ELR (cell line): ENCODE measurements around the gene CLCNKB.
"Not testable (repeated sequence)": the region's sequence is repeated elsewhere in the genome, so short reads cannot be mapped to it uniquely, and the experiment has no call there.

Experiments
- DNase-seq: peaks from one replicate; pipeline ENCODE4 v3.0.0-alpha.2; 2015; ENCODE audit warnings: low read depth

The CLCNKB gene

DNA sequence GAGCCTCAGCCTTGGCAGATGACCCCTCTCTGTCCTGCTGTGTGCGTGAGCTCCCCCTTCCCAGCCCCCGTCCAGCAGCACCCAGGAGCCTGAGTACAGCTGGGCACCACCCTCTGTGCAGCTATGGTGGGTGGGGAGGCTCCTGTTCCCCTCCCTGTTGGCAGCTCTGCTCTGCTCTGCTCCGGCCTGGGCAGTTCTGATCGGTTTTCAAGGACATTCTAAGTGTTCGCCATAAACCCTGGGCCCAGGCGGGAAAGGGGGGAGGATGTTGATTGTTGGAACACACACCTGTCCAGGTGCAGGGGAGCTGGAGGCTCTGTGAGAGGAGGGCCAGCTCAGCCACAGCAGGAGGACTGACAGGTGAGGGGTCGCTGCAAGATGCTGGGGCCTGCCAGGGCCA lies at the start of gene CLCNKB:
Gene CLCNKB, plus strand, starts transcription at position 262 of the 400 bp plus-strand sequence. CDS start 711 bp downstream, outside the sequence.
- DNase-seq, result no peak

DNA sequence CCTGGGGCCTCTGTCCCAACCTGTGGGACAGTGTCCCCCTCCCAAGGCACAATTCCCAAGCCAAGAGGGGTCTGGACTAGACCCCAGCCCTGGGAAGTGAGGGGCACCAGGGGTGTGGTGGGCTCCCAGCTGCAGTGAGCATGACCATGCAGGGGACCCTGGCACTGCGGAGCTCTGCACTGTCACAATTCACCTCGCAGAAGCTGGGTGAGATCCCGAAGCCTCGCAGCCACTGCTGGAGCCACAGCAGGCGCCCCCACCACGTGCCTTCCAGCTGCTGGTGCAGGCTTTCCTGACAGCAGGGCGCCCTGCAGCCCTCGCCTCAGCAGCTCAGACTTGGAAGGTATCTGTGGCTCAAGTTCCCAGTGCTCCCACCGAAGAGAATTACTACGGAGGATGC lies 49.5 kb upstream of the CLCNKB start:
- no peak for DNase-seq

DNA sequence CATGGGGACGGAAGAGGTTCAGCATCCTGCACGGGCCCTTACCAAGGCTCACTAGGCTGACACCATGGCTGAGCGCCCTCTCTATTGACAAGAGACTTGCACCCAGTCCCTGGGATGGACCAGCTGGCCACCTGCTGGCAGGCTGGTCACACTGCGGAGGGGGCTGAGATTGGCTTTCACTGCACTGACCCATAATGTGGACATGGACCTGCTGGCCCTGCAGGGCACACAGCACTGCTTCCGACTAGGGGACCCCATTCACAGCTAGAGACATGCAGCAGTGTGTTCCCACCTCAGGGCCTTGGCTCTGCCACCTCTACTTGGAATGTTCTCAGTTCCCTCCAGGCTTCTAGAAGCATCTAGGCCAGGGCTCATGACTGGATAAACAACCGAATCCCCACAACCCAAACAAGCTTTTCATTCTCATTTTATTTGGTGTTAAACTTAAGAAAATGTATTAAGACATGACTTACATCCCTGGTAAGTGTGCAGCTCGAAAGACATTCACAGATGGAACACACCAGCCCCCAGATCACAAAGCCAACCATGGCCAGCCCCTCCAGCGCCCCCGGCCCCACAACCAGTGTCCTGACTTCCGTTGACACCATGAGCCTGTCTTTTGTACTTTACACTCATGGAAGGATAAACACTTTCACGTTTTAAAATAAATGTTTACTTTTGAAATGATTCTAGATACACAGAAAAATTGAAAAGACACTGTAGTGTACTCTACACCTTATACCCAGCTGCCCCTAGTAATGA lies 48.8 kb upstream of the CLCNKB start:
- peak; percentile 73 for DNase-seq

DNA sequence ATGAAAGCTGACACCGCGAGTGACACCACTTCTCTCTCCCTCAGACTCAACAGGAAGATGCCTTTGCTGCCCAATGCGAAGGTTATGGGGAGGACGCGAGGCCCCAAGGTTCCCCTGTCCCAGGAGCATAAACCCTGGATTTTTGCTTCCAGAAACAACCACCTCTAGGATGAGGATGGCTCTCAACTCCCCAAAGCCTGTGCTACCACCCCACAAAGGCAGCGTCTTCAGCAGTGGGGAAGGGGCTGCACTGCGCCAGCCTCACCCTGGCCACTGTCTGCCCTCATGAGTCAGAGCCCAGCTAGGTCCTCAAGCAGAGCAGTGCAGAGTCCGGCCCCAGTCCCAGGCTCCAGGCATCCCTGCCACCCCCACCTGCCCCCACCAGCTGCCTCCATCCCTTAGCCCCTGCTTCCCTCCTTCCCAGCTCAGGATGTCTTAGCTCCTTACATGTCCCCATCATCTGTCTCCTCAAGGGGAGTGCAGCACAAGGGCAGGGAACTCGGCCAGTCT lies 46.5 kb upstream of the CLCNKB start:
- no peak for DNase-seq

DNA sequence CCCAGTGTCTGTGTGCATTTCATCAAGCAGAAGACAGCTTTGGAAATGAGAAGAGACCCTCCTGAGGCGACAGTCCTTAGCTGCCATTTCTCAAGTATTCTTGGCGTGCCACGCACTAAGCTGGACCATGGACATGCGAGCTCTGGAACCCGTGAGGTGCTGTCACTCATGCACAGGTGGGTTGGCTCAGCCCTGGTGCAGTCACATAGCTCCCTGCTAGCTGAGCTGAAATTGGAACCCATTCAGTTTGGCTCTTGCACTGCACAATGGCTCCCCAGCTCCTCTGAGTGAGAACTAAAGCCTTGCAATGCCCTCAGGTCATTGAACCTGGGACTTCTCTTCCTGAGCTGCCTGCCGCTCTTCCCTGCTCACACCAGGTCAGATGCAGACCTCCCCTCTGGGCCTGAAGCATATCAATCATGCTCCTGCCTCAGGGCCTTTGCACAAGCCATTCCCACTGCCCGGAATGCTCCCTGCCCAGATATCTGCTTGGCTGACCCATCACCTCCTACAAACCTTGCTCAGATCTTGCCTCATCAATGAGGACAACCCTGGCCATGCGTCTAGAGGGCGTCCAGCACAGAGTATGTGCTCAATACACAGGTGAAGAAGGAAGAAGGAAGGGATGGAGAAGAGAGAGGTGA lies 45.8 kb upstream of the CLCNKB start:
- no peak for DNase-seq

DNA sequence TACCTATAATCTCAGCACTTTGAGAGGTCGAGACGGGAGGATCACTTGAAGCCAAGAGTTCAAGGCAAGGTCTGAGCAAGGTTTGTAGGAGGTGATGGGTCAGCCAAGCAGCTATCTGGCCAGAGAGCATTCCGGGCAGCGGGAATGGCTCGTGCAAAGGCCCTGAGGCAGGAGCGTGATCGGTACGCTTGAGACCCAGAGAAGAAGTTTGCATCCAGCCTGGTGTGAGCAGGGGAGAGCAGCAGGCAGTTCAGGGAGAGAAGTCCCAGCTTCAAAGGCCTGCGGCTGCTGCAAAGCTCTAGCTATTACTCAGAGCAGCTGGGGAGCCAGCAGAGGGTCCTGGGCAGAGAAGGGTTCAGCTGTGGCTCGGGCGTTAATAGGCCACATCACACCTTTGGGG lies 44.7 kb upstream of the CLCNKB start:
- DNase-seq, result no peak

DNA sequence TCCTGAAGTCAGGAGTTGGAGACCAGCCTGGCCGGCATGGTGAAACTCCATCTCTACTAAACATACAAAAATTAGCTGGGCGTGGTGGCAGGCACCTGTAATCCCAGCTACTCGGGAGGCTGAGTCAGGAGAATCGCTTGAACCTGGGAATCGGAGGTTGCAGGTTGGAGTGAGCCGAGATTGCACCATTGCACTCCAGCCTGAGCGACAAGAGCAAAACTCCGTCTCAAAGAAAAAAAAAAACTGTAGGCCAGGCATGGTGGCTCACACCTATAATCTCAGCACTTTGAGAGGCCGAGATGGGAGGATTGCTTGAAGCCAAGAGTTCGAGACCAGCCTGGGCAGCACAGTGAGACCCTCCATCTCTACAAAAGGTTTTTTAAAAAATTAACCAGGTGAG lies 42.3 kb upstream of the CLCNKB start:
- not testable (repeated sequence) for DNase-seq

DNA sequence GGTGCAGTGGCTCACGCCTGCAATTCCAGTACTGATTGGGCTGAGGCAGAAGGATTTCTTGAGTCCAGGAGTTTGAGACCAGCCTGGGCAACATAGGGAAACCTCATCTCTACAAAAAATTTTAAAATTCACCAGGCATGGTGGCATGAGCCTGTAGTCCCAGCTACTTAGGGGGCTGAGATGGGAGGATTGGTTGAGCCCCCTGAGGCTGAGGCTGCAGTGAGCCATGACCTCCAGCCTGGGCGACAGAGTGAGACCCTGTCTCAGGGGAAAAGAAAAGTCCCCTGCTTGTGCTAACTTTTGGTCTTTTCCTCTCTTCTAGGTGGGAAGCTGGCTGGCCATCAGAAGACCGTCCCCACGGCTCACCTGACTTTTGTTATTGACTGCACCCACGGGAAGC lies 38.0 kb upstream of the CLCNKB start:
- no peak for DNase-seq

DNA sequence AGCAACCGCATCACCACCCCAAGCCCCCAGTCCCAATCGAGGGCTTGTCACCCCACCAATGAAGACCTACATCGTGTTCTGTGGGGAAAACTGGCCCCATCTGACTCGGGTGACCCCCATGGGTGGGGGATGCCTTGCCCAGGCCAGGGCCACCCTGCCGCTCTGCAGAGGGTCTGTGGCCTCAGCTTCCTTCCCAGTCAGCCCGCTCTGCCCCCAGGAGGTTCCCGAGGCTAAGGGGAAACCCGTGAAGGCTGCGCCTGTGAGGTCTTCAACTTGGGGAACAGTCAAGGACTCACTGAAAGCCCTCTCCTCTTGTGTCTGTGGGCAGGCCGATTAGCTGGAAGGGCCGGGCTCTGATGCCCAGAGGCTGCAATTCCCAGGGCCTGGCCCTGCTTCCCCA lies 37.6 kb upstream of the CLCNKB start:
- no peak for DNase-seq

DNA sequence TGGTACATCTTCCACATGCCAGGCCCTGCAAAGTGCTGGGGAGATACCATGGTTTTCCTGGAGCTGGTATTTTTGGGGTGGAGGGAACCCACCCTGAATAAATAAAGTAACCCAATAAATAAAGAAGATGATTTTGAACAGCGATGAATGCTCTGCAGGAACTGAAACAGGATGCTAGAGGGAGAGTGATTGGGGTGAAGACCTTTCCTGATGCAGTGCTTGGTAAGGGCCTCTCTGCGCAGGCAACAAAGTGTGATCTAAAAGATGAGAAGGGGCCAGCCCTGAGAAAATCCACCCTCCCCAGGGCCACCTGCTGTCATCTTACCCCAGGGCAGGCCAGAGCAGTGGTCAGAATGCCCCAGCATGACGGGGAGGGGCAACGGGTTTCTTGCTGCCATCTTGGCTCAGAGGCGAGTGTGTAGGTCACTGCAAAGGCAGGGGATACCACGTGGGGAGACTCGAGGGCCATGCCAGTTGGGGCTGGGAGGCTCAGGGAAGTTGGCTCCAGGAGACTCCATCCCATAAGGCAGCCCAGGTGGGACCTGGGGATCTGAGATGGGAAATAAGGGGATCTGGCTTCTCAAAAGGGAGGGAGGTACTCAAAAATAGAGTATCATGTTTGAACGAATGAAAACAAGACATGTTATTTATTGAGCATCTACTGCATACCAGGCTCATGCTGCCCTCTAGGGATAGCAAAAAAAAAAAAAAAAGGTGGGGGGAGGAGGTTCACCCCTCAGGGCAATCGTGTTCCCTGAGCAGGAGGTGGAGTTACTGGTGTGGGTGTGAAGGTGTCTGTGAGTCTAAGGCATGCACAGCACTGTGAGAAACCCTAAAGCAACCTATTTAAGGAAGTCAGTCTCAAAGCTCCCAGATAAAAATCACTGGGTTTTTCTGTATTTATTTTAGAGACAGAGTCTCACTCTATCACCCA lies 36.8 kb upstream of the CLCNKB start:
- peak; percentile 55 for DNase-seq

DNA sequence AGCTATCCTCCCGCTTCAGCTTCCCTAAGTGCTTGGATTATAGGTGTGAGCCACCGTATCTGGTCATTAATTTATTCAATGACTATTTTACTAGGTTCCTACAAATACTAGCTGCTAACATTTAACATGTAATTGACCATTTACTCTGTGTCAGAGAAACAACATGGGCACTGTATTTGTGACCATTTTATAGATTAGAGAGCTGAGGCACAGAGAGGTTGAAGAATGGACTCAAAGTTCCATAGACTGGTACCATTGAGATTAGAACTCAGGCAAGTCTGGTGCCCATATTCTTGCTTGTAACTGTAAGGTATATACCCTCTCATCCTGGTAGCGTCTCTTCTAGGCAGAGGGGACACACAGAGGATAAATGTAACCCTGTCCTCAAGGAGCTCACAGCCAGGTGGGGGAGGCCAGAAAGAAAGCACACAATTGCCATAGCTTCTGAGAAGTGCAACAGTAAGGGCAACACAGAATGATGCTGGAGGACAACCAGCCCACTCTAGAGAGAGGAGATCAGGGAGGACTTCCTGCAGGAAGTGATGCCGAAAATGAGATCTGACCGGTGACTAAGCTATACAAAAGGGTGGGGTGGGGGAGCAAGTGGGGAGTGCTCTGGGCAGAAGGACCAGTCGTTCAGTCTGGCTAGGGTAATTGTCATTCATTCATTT lies 35.8 kb upstream of the CLCNKB start:
- DNase-seq, result no peak

DNA sequence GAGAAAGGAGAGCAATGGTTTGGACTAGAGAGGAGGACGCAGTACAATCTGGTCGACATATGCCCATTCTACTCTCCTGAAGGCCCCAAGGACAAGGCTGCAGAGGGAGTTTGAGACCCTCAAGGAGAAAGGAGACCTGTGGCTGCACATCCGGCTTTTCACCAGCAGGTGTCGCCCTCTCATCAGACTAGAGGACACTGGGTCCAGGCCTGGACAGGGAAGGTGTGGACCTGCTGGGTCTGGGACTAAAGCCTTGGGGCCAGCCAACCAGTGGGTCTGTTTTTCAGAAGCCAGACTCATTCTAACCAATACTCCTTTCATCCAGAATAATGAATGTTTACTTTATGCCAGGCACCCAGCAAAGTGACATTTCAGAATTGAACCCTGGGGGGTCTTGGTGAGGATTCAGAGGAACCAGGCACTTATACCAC lies 34.5 kb upstream of the CLCNKB start:
- DNase-seq, result peak; percentile 79

DNA sequence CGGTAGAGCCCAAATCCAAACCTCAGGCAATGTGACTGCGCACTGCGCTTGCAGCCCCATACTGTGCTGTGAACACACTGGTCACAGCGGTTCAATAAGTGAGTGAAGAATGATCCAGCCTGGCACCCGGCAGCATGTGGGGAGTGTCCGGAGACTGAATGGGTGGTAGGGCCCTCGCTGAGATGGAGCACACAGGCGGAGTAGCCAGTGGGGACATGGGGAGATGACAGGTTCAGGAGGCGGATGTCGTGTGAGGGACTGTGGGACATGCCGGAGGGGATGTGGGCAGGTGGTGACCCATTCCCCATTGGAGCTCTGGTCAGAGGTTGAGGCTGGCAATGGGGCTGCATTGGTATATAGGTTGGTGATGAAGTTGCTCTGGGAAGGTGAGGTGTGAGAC lies 33.9 kb upstream of the CLCNKB start:
- DNase-seq, result no peak

DNA sequence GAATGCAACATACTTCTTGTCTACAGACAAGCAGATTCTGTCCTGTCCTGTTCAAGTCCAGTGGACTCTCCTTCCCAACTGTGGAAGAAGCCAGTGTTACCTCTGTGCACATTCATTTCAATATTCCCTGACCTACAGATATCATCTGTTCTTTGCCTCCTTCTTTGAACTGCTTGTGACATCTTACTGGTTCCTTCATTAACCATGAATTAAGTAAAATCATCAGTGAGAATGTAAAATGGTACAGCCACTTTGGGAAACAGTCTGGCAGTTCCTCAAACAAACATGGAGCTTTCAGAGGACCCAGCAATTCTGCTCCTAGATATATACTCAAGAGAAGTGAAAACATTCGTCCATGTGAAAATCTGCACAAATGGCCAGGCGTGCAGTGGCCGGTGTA lies 32.7 kb upstream of the CLCNKB start:
- DNase-seq, result no peak

DNA sequence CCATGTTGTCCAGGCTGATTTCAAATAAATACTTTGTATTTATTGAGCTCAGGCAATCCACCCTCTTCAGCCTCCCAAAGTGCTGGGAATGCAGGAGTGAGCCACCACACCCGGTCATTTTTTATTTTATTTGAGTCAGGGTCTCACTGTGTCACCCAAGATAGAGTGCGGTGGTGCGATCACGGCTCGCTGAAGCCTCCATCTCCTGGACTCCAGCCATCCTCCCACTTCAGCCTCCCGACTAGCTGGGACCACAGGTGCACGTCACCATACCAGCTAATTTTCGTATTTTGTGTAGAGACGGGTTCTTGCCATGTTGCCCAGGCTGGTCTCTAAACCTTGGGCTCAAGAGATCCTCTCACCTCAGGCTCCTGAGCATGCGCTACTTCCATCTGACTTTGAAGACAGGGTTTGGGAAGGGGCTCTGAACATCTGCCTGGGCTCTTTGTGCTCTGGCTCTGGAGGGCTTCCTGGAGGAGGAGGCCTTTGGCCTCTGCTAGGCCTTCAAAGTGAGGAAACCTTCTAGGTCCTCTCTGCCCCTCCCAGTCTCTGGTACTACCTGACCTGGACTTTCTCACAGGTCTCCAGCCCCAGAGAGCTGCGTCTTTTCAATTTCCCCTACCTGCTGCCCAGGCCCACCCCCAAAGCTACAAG lies 31.5 kb upstream of the CLCNKB start:
- no peak for DNase-seq

DNA sequence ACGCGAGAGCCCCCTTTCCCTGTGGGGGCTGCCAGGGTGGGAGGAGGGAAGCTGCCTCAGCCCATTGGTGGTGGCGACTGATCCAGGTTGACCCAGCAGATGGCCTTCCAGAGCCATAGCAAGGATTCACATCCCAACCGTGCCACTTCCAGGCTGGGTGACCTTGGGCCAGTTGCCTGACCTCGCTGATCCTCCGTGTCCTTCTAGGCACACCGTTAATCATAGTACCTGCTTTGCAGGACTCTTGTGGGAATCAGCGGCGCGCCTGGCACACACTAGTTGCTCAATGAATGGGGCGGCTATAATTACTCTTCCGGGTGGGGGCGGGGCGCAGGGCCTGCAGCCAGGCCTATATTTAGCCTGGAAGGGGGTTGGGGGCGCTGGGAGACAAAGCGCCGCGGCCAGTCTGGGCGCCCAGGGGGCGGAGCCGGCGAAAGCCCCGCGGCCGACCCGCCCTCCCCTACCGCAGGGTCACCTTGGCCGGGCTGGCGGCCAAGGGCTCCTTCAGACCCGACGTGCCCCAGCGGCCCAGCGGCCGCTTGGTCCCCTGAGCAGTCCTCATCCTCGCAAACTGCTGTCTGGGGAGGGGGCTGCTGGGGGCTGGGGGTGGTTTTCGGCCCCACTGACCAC lies 30.9 kb upstream of the CLCNKB start:
- DNase-seq, result peak; percentile 30

DNA sequence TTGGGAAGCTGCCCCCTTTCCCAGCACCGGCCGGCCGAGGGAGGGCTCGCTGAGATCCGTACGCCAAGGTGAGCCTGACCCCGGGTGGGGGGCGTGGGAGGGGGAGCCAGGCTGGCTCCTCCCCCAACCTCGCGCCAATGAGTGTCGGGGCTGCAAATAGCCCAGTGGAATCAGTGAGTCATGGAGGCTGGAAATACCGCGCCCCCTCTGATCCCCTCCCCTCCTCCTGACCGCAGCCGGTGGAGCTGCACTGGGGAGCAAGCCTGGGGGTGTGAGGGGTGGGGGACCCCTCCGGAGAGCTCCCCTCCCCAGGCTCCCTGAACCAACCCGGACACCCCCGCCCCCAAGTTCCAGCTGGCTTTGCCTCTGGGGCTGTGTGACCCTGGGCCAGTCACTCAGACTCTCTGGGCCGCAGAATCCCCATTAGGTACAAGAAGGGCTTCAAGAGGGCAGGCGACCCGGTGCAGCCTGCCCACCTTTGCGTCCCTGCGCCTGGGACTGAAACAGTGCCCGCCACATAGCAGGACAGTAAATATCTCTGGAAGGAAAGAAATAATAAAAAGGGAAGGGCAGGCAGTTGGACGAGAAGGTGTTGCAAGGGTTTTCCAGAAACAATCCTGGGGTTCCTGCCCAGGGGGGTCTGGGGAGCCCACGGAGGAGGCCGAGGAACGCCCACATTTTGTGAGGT lies 30.2 kb upstream of the CLCNKB start:
- DNase-seq, result peak; percentile 62

DNA sequence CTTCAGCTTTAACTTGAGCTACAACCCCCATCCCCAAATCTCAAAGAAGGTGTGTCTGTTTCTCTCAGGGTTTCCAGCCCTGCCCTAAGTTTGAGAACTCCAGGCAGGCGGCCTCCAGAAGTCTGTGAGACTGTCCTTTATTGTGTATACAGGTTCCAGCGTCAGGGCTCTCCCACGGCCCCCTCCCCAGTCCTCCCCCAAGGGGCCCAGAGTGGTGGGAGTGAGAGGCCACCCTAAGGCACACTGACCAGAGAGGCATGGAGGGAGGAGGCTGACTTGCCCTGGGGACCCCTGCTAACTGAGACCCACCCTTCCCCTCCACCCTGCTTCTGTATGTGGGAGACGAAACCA lies 29.7 kb upstream of the CLCNKB start:
- DNase-seq, result no peak

DNA sequence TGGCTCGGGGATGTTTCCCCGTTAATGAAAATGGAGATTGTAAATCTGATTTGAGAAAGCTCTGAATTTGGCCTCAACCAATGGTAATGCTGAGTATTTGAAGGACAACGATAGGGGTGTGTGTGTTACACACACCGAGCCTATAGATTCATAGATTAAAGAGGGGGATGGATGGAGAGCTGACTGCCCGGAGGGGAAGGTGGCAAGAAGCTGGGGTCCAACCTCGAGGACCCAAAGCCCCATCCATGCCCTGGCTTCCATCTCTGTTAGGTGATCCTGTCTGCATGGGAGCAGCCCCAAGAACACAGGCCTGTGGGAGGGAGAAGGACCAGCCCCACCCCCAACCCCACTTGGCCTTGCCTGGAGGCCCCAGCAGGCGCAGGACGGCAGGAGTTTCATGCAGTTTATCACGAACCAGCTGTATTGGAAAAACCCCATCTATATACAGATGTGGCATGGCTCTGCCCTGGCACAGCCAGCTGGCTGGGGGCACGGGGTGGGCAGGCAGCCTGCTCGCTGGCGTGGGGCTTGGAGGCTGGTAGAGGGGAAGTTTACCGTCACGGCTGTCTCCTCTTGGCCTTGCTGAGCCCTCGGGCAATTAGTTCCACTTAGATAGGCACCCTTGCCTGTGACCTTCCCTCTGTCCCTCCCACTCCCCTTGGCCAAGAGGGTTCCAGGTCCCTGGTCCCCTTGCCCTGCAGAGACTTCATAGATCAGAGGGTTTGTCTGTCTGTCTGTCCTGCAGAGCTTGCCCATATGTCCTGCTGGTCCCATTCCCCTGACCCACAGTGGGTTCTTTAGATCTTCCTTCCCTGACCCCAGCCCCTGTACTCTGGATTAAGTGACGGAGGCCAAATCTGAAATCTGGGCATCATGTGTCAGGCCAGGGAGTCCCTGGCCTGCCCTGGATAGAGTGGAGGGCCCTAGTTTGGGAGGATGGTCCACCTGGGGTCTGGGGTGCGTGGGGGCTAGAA lies 28.8 kb upstream of the CLCNKB start:
- no peak for DNase-seq
